Panc1 (cell line): ENCODE results near the gene PHF23.

ENCODE experiments used
- POLR2AphosphoS5 ChIP-seq: IDR thresholded peaks from 2 replicates; pipeline ENCODE4 v1.6.1; 2012; ENCODE audit warnings: mild to moderate bottlenecking, low read depth, low read length, moderate library complexity
- SIN3A ChIP-seq: IDR thresholded peaks from 2 replicates; pipeline ENCODE4 v1.6.1; 2012; ENCODE audit warnings: low read depth, mild to moderate bottlenecking, low read length, moderate library complexity, borderline replicate concordance; ENCODE audit not compliant: insufficient read depth
- TF ChIP-seq, protein P1 (sequence below): fragments of 450-650 bp; IDR thresholded peaks from 2 replicates; pipeline ENCODE4 v1.5.1; 2017; ENCODE audit warnings: mild to moderate bottlenecking

DNA sequence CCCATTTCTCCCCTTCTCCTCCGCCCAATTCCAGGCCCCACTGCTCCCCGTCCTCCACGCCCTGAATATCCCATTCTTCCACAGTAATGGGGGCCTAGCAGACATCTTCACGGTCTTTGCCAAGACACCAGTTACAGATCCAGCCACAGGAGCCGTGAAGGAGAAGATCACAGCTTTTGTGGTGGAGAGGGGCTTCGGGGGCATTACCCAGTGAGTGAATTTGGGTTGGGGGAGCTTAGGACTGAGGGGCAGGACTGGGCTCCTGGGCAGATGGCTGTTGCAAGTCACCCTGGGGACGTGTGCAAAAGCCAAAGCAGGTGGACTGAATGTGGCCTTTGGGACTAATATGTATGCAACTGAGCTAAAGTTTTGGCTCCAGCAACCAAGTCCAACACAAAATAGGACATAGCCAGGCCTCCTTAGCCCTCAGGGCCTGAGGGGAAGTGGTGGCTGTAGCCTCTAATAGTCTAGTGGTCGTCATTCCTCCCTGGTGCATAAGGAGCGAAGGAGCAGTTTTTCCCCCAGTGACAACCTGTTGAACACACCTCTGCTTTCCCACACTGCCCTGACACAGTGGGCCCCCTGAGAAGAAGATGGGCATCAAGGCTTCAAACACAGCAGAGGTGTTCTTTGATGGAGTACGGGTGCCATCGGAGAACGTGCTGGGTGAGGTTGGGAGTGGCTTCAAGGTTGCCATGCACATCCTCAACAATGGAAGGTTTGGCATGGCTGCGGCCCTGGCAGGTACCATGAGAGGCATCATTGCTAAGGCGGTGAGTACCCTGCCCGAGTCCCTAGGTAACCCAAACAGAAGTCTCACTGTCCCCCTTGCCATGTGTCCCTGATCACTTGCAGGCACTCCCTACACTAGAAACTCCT lies 16.9 kb downstream of the PHF23 start:
- TF ChIP-seq, protein P1, sequence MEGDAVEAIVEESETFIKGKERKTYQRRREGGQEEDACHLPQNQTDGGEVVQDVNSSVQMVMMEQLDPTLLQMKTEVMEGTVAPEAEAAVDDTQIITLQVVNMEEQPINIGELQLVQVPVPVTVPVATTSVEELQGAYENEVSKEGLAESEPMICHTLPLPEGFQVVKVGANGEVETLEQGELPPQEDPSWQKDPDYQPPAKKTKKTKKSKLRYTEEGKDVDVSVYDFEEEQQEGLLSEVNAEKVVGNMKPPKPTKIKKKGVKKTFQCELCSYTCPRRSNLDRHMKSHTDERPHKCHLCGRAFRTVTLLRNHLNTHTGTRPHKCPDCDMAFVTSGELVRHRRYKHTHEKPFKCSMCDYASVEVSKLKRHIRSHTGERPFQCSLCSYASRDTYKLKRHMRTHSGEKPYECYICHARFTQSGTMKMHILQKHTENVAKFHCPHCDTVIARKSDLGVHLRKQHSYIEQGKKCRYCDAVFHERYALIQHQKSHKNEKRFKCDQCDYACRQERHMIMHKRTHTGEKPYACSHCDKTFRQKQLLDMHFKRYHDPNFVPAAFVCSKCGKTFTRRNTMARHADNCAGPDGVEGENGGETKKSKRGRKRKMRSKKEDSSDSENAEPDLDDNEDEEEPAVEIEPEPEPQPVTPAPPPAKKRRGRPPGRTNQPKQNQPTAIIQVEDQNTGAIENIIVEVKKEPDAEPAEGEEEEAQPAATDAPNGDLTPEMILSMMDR = no peak
- TF ChIP-seq POLR2AphosphoS5 (peak; percentile 65), SIN3A (peak; percentile 9; the same call in 1 of the 2 replicates)
